Stimulated activated CD4-positive, alpha-beta T cell treated with anti-CD3 and anti-CD28 coated beads, TNF-alpha, amount 100 ng/mL, for 4 hours (primary cell): ENCODE results near the gene SRRT.

Experiments used
- DNase-seq, 3 experiments: peaks; one replicate each; pipeline ENCODE4 v3.0.0-alpha.2; 2020; ENCODE audit warnings: low read depth in 3 of 3

SRRT gene

GRCh38 chr7:100879685-100880261 lies 4.9 kb downstream of the SRRT start:
- DNase-seq: no peak

GRCh38 chr7:100880645-100881044 lies 5.7 kb downstream of the SRRT start:
- DNase-seq: no peak

- no peak for DNase-seq
These were observed 6.2 kb downstream of the SRRT start for GRCh38 chr7:100881136-100881535.

- DNase-seq: no peak
These were observed 7.3 kb downstream of the SRRT start for GRCh38 chr7:100882201-100882600.

- no peak for DNase-seq
These were observed 8.1 kb downstream of the SRRT start for GRCh38 chr7:100882785-100883526.

GRCh38 chr7:100884736-100885439 lies 10.0 kb downstream of the SRRT start:
- no peak for DNase-seq

- DNase-seq: no peak
These were observed 10.7 kb downstream of the SRRT start for GRCh38 chr7:100885440-100886141.

- no peak for DNase-seq
These were observed 11.4 kb downstream of the SRRT start for GRCh38 chr7:100886142-100886935.

GRCh38 chr7:100886936-100887515 lies 12.1 kb downstream of the SRRT start:
- no peak for DNase-seq

GRCh38 chr7:100887516-100888290 lies 12.8 kb downstream of the SRRT start:
- DNase-seq: no peak

- DNase-seq: no peak
These were observed 13.5 kb downstream of the SRRT start for GRCh38 chr7:100888291-100888987.

GRCh38 chr7:100888988-100889750 lies 14.3 kb downstream of the SRRT start, which contains the start of gene UFSP1:
UFSP1 (minus strand) TSS chr7:100889715; CDS start chr7:100889271, 444 bp downstream.
- no peak for DNase-seq

- no peak for DNase-seq
These were observed 16.0 kb downstream of the SRRT start for GRCh38 chr7:100890653-100891567.

- no peak for DNase-seq
These were observed 16.8 kb downstream of the SRRT start for GRCh38 chr7:100891568-100892247.

- DNase-seq: no peak
These were observed 17.7 kb downstream of the SRRT start for GRCh38 chr7:100892364-100893317.

GRCh38 chr7:100893318-100893895 lies 18.5 kb downstream of the SRRT start:
- DNase-seq: no peak
